IMR-90 (cell line): ENCODE data around the gene TNS3. TPM values are rescaled to one million over a fixed set of nuclear protein-coding genes. Genes with fewer than 3 reads are reported as not detected.

Source experiments
- ATAC-seq: fragments of 200-7000 bp; cut with Tn5 transposase; 2 replicates; pipeline ENCODE4 v1.9.1; 2020; ENCODE audit warnings: low read depth, mild to moderate bottlenecking, moderate library complexity
- BruUV-seq: library from RNA; stranded (reverse); fragments of 400-500 nt; replicated peaks from 2 replicates; lab custom pipeline; 2021; lab: Mats Ljungman, UMichigan
- CTCF ChIA-PET: fragments of 300-600 bp; formaldehyde crosslinking; extraction: SDS; loops from one replicate; lab custom pipeline; 2021; ENCODE audit warnings: antibody characterized with exemption; lab: Yijun Ruan, JAX
- POLR2A ChIA-PET: fragments of 300-600 bp; sonication (Branson Sonifier 250); formaldehyde crosslinking; loops from one replicate; lab custom pipeline; 2022; ENCODE audit warnings: antibody characterized with exemption; ENCODE audit not compliant: unreplicated experiment; lab: Charles Lee
- DNase-seq: peaks from one replicate; pipeline ENCODE4 v3.0.0; 2013
- H2AFZ ChIP-seq: replicated peaks from 2 replicates; pipeline ENCODE3; 2013; ENCODE audit warnings: low read length, mild to moderate bottlenecking; ENCODE audit not compliant: poor library complexity
- H2AK5ac ChIP-seq: 2 replicates; pipeline ENCODE4 v1.6.1; 2013; ENCODE audit warnings: low read depth, low read length, inconsistent platforms
- H2AK9ac ChIP-seq: replicated peaks from 2 replicates; pipeline ENCODE3; 2013; ENCODE audit warnings: mild to moderate bottlenecking, low read depth, low read length, moderate library complexity; ENCODE audit not compliant: poor library complexity
- H2BK120ac ChIP-seq: 2 replicates; pipeline ENCODE4 v1.6.1; 2013; ENCODE audit warnings: low read depth, low read length, inconsistent platforms
- H2BK15ac ChIP-seq: 3 replicates; pipeline ENCODE4 v1.6.1; 2013; ENCODE audit warnings: low read depth, low read length, inconsistent platforms
- H2BK20ac ChIP-seq: 2 replicates; pipeline ENCODE4 v1.6.1; 2013; ENCODE audit warnings: low read depth, mild to moderate bottlenecking, inconsistent platforms, low read length, moderate library complexity
- H2BK5ac ChIP-seq: 2 replicates; pipeline ENCODE4 v1.6.1; 2013; ENCODE audit warnings: mild to moderate bottlenecking, low read depth, low read length, inconsistent platforms; ENCODE audit not compliant: poor library complexity, severe bottlenecking
- H3K14ac ChIP-seq: replicated peaks from 2 replicates; pipeline ENCODE4 v1.6.1; 2013; ENCODE audit warnings: low read depth, low read length, inconsistent platforms
- H3K18ac ChIP-seq: 2 replicates; pipeline ENCODE4 v1.6.1; 2013; ENCODE audit warnings: low read depth, low read length, control low read depth
- H3K23ac ChIP-seq: 2 replicates; pipeline ENCODE4 v1.6.1; 2013; ENCODE audit warnings: low read depth, low read length, inconsistent platforms
- H3K27ac ChIP-seq: 2 replicates; pipeline ENCODE4 v1.5.1; 2013; ENCODE audit warnings: mild to moderate bottlenecking, control low read depth, low read length; ENCODE audit not compliant: insufficient read depth
- H3K27me3 ChIP-seq: 2 replicates; pipeline ENCODE4 v1.6.1; 2013; ENCODE audit warnings: low read length; ENCODE audit not compliant: control insufficient read depth, insufficient read depth
- H3K36me3 ChIP-seq: 2 replicates; pipeline ENCODE4 v1.6.1; 2013; ENCODE audit warnings: low read length, mixed read lengths; ENCODE audit not compliant: control insufficient read depth, insufficient read depth
- H3K4ac ChIP-seq: 2 replicates; pipeline ENCODE4 v1.6.1; 2013; ENCODE audit warnings: low read depth, low read length, inconsistent platforms
- H3K4me1 ChIP-seq: 2 replicates; pipeline ENCODE4 v1.6.1; 2013; ENCODE audit warnings: low read length, mixed read lengths; ENCODE audit not compliant: control insufficient read depth, insufficient read depth
- H3K4me2 ChIP-seq: 2 replicates; pipeline ENCODE4 v1.6.1; 2013; ENCODE audit warnings: low read depth, mild to moderate bottlenecking, control low read depth, low read length, moderate library complexity
- H3K4me3 ChIP-seq: 2 replicates; pipeline ENCODE4 v1.5.1; 2013; ENCODE audit warnings: low read depth, mild to moderate bottlenecking, control low read depth, low read length, moderate library complexity; ENCODE audit not compliant: insufficient read depth
- H3K56ac ChIP-seq: 2 replicates; pipeline ENCODE4 v1.6.1; 2013; ENCODE audit warnings: low read length, inconsistent platforms; ENCODE audit not compliant: insufficient read depth; ENCODE audit errors: extremely low read depth
- H3K79me1 ChIP-seq, 2 experiments: 2 replicates each; pipeline ENCODE4 v1.6.1; 2013; ENCODE audit warnings: low read length in 2 of 2, inconsistent platforms in 1 of 2, low read depth in 1 of 2
- H3K9ac ChIP-seq: 2 replicates; pipeline ENCODE4 v1.6.1; 2013; ENCODE audit warnings: low read depth, low read length, control low read depth
- H3K9me1 ChIP-seq: 2 replicates; pipeline ENCODE4 v1.6.1; 2013; ENCODE audit warnings: low read length, inconsistent platforms; ENCODE audit not compliant: insufficient read depth
- H3K9me3 ChIP-seq: 2 replicates; pipeline ENCODE4 v1.6.1; 2013; ENCODE audit warnings: low read length; ENCODE audit not compliant: control insufficient read depth, insufficient read depth
- H4K20me1 ChIP-seq: 2 replicates; pipeline ENCODE4 v1.6.1; 2013; ENCODE audit warnings: low read length, inconsistent platforms; ENCODE audit not compliant: insufficient read depth
- H4K5ac ChIP-seq: 2 replicates; pipeline ENCODE4 v1.6.1; 2013; ENCODE audit warnings: mild to moderate bottlenecking, low read depth, low read length, control low read depth
- H4K8ac ChIP-seq, 2 experiments: 2 replicates each; pipeline ENCODE4 v1.6.1; 2013; ENCODE audit warnings: low read depth in 2 of 2, low read length in 2 of 2, control low read depth in 1 of 2, inconsistent platforms in 1 of 2
- H4K91ac ChIP-seq: 2 replicates; pipeline ENCODE4 v1.6.1; 2013; ENCODE audit warnings: low read depth, low read length, inconsistent platforms; ENCODE audit not compliant: insufficient read depth
- BHLHE40 ChIP-seq: fragments of 150-350 bp; IDR thresholded peaks from 2 replicates; pipeline ENCODE4 v1.6.1; 2016; ENCODE audit warnings: mild to moderate bottlenecking, low read depth, low read length
- CHD1 ChIP-seq: IDR thresholded peaks from 2 replicates; pipeline ENCODE4 v1.6.1; 2012; ENCODE audit warnings: low read depth, low read length, improper control_type of control experiment
- CTCF ChIP-seq: conservative IDR thresholded peaks from 2 replicates; pipeline ENCODE4 v1.5.1; 2012; ENCODE audit warnings: mild to moderate bottlenecking, low read depth, low read length, improper control_type of control experiment
- ELK1 ChIP-seq: fragments of 150-350 bp; IDR thresholded peaks from 2 replicates; pipeline ENCODE4 v1.6.1; 2016; ENCODE audit warnings: low read depth, mild to moderate bottlenecking, low read length, moderate library complexity, borderline replicate concordance
- MXI1 ChIP-seq: IDR thresholded peaks from 2 replicates; pipeline ENCODE4 v1.6.1; 2012; ENCODE audit warnings: low read depth, mild to moderate bottlenecking, low read length, moderate library complexity, borderline replicate concordance
- NFE2L2 ChIP-seq: fragments of 150-350 bp; IDR thresholded peaks from 2 replicates; pipeline ENCODE4 v1.6.1; 2016; ENCODE audit warnings: low read depth, mild to moderate bottlenecking, low read length
- RCOR1 ChIP-seq: IDR thresholded peaks from 2 replicates; pipeline ENCODE4 v1.6.1; 2012; ENCODE audit warnings: mild to moderate bottlenecking, low read length, improper control_type of control experiment; ENCODE audit not compliant: insufficient replicate concordance
- RFX5 ChIP-seq: IDR thresholded peaks from 2 replicates; pipeline ENCODE4 v1.8.0; 2012; ENCODE audit warnings: low read depth, mild to moderate bottlenecking, low read length, moderate library complexity
- SMC3 ChIP-seq: fragments of 150-350 bp; IDR thresholded peaks from 2 replicates; pipeline ENCODE4 v1.6.1; 2016; ENCODE audit warnings: low read depth, mild to moderate bottlenecking, antibody characterized with exemption, low read length, moderate library complexity
- USF2 ChIP-seq: fragments of 150-350 bp; IDR thresholded peaks from 2 replicates; pipeline ENCODE4 v1.6.1; 2017; ENCODE audit warnings: mild to moderate bottlenecking, antibody characterized with exemption, low read length, low read depth
- WGBS, 2 experiments: methylation state at CpG; one replicate each; pipeline versions ENCODE4 v1.1.5 to v1.1.7; 2013; ENCODE audit warnings: missing lambda C conversion rate in 2 of 2; ENCODE audit not compliant: insufficient read length in 1 of 2; ENCODE audit errors: extremely low coverage in 2 of 2; 5-methylcytosine and 5-hydroxymethylcytosine counted together
- dilution Hi-C: fragments of 300-500 bp; cut with HindIII; formaldehyde crosslinking; loops from one replicate; pipeline ENCODE4 v1.14.3; 2018; ENCODE audit warnings: low sequenced_read_pairs; ENCODE audit not compliant: unreplicated experiment
- in situ Hi-C: fragments of 300-500 bp; cut with MboI; formaldehyde crosslinking; loops from 3 replicates; pipeline ENCODE4 v1.14.3; 2019; ENCODE audit warnings: low sequenced_read_pairs, inconsistent platforms, mixed read lengths
- intact Hi-C: fragments of 100-400 bp; cut with micrococcal nuclease; formaldehyde crosslinking; loops from 2 replicates; pipeline ENCODE4 v1.10.0; 2022
- polyA plus RNA-seq, 3 experiments: library from polyadenylated mRNA; depleted of rRNA; stranded (reverse); fragments of >200 nt; gene quantifications; 2 replicates each; pipeline ENCODE4 v1.2.3, GENCODE V29; 2012; ENCODE audit warnings: low replicate concordance in 1 of 3
- total RNA-seq: library from RNA; depleted of rRNA; stranded (reverse); fragments of >200 nt; gene quantifications from 2 replicates; pipeline ENCODE4 v1.2.3, GENCODE V29; 2012

TNS3 gene
- total and polyA plus RNA-seq, 2 of the 4 experiments (the other 2 are of a cell fraction): 64.3 to 79.2 TPM

- Histone ChIP-seq H3K27me3 (no peaks in the 10 kb centered on the region), H2BK20ac (peak overlapping the region; percentile 65), H2BK15ac (peak overlapping the region; percentile 74; the same call in 2 of the 3 replicates), H3K4me1 (peaks cover 21% of the 10 kb centered on the region), H3K14ac (peak overlapping the region; percentile 48), H2BK5ac (no peak overlapping the region), H3K4ac (peak overlapping the region; percentile 91), H3K9me3 (no peaks in the 10 kb centered on the region), H4K20me1 (peaks cover 57% of the 10 kb centered on the region; the same call in 1 of the 2 replicates), H3K27ac (peak overlapping the region; percentile 58; the same call in 1 of the 2 replicates), H3K9ac (no peak overlapping the region), H2AK9ac (peak overlapping the region; percentile 45), H2BK120ac (peak overlapping the region; percentile 69), H3K18ac (peak overlapping the region; percentile 5), H2AFZ (peak overlapping the region; percentile 13), H3K79me1 (peaks cover 35 to 89% of the 10 kb centered on the region in 2 experiments), H4K5ac (no peak overlapping the region; the same call in 1 of the 2 replicates), H3K4me3 (no peak overlapping the region), H3K36me3 (peaks cover 47% of the 10 kb centered on the region), H4K91ac (peak overlapping the region; percentile 66), H3K9me1 (peaks cover 62% of the 10 kb centered on the region), H2AK5ac (peak overlapping the region; percentile 90), H3K4me2 (no peak overlapping the region), H3K56ac (peak overlapping the region; percentile 28; the same call in 1 of the 2 replicates), H3K23ac (peak overlapping the region; percentile 33; the same call in 1 of the 2 replicates), H4K8ac (peak overlapping the region; percentile 47 to 79; a peak in 2 of 4 replicates)
- ChIA-PET POLR2A (no interaction called here), CTCF (no interaction called here)
- TF ChIP-seq RFX5 (no peak), RCOR1 (no peak), CHD1 (no peak), ELK1 (no peak), SMC3 (no peak), MXI1 (no peak), BHLHE40 (no peak), USF2 (no peak), CTCF (no peak), NFE2L2 (no peak)
- in situ Hi-C loops: no loop called here
- BruUV-seq: no TSS peak
- DNase-seq (no peak), ATAC-seq (peak; percentile 9; the same call in 1 of the 2 replicates)
- intact Hi-C loops: no loop called here
- dilution Hi-C loops: no loop called here
- whole genome bisulfite sequencing, 2 experiments: 80% methylated on average over 7 of the region's 13 CpGs; no CpG with 5 or more reads in 1 of the 2 experiments
These were observed 60.7 kb downstream of the TNS3 start for GRCh38 chr7:47521011-47521795.
